ENCODE data around the gene SYCP2.

SYCP2 gene

DNA sequence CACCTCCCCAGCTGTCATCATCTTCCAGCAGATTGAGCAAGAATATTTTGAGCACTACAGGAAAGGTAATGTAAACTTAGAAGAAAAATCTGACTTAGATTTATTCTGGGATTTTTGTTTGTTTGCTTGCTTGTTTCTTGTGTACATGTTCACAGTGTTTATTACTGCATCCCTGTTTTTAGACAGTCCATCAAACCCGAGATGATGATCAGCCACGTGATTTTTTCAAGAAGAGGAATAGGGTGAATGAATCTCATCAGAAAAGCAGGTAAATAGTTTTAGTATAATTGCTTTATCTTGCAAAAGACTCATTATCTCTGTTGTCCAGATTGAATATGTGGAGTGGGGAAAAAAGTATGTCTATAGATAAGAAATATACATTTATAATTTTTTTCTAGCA is 8.8 kb upstream of the SYCP2 start:
- no peak for DNase-seq (ENCODE audit: low read depth in 2 of 2)

DNA sequence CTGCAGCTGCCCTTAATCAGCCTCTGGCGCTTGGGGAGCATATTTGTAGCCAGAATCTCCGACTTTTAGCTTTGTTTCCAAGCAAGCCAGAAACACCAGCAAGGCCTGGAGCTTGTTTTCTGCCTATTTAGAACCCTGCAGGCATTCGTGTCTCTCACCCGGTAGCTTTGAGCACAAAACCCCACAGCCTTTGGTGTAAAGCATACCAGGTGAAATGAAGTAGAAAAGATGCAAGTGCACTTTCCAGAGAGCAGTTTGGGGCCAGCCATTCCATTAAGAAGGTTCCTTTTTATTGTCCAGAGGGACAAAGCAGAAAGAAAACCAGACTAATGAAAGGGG is 7.5 kb upstream of the SYCP2 start:
- no peak for DNase-seq (ENCODE audit: low read depth in 2 of 2)

DNA sequence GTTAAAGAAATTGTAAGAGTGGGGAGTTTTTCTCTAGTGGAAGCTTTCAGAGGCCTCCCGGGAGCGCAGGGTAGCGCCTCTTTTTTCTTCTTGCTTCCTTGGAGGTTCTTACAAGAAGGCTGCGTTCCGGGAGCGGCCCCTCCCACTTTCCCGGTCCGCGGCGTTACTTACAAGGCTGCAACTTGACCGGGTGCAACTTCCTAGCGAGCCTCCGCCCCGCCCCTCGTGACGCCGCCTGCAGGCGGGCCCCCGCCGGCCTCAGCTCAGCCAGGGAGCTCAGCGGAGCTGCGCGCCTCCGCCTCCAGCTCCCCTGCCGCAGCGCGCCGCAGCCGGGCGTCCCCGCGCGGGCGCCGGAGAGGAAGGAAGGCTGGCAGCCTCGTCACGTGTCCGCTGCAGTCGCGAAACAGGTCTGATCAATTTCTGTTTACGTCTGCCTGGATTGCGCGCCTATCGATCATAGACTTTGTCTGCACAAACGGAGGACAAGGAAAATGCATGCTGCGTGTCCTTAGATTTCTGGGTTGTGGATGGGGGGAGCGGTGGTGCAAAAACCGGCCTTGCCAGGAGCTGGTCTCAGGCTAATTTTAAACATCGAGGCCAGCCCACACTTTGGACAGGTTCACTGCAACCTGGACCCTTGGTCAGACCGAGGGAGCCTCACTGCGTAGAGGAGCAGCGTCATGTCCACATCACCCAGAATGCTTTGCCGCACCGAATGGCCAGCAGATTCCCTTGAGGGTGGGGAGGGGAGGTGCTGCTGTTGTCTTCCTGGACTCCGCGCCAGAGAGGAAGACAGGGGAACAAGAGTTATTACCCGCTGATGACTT is 6.9 kb upstream of the SYCP2 start, which contains the start of the genes FAM217B and PPP1R3D:
FAM217B (plus strand) TSS at position 261 of the 827 bp plus-strand sequence. CDS start 3,555 bp downstream, outside the sequence.
PPP1R3D (minus strand) TSS at position 177 of the 827 bp plus-strand sequence. CDS start 374 bp downstream, outside the sequence.
- peak; percentile 67 to 77 for DNase-seq (ENCODE audit: low read depth in 2 of 2)

- no peak for DNase-seq (ENCODE audit: low read depth in 2 of 2)
Measured at GRCh38 chr20:59939879-59940128, 6.4 kb upstream of the SYCP2 start.

- DNase-seq (ENCODE audit: low read depth in 2 of 2), result no peak
Measured at GRCh38 chr20:59939052-59939878, 5.8 kb upstream of the SYCP2 start.

GRCh38 chr20:59938696-59939051 is 5.2 kb upstream of the SYCP2 start:
- DNase-seq (ENCODE audit: low read depth in 2 of 2), result no peak

GRCh38 chr20:59938221-59938620 is 4.8 kb upstream of the SYCP2 start:
- DNase-seq (ENCODE audit: low read depth in 2 of 2), result no peak

GRCh38 chr20:59937150-59937549 is 3.7 kb upstream of the SYCP2 start:
- DNase-seq (ENCODE audit: low read depth in 2 of 2), result no peak

- no peak for DNase-seq (ENCODE audit: low read depth in 2 of 2)
Measured at GRCh38 chr20:59936409-59936808, 3.0 kb upstream of the SYCP2 start.

DNA sequence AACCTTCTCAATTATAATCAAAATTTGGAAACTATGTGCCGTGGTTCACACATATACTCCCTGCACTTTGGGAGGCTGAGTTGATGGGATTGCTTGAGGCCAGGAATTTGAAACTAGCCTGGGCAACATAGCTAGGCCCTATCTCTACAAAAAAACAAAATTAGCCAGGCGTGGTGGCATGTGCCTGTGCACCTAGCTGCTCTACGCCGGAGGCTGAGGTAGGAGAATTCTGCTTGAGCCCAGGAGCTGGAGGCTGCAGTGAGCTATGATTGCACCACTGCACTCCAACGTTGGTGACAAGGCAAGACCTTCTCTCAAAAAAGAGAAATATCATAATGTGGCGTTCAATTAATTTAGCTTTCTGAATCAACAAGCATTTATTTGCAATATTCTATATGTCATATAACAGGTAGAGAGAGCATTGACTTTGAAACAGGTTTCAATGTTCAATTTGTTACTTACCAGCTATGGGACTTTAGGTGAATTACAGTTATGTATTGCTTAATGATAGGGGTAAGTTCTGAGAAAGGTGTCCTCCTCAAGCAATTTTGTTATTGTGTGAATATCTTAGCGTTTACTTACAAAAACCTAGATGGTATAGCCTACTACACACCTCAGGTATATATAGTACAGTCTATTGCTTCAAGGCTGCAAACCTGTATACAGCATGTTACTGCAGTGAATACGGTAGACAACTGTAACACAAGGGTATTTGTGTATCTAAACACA is 2.2 kb upstream of the SYCP2 start:
- DNase-seq (ENCODE audit: low read depth in 2 of 2), result no peak

- DNase-seq (ENCODE audit: low read depth in 2 of 2), result peak in 1 of 2 donors; percentile 58
Measured at GRCh38 chr20:59933849-59934585, 580 bp upstream of the SYCP2 start.

- no peak for DNase-seq (ENCODE audit: low read depth in 2 of 2)
Measured at GRCh38 chr20:59932616-59933295, 681 bp downstream of the SYCP2 start.

DNA sequence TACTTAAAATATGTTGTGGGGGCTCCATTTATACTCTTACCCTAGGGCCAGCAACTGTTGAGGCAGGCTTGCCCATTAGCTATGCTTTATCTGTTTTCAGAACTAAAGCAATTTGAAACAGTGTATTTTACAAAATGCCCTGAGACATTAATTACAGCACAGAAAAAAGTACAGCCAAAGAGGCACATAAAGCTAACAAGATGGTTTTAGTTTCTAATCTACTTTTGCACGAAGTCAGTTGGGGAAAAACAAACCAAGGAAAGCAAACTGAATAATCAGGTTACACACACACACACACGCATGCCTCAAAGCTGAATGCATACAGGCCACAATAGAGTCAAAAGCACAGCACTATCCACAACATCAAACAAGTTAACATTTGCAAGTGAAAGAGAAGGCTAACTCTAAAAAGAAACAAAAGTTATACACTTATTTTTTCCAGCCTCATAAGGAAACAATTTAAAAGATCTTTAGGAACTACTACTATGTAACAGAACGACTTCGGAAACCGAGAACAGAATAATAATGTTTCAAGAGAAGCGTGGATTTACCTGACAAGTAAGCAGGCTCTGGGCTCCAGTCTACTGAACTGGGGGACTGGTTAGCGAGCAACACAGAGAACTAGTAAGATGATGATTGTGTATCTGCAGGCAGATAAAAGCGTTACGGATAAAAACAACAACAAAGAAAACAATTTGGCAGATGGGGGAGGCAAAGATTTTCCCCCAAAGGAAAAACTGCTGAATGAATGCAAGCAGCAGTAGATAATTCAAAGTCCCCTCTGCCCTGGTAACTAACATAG is 1.7 kb downstream of the SYCP2 start:
- no peak for DNase-seq (ENCODE audit: low read depth in 2 of 2)

DNA sequence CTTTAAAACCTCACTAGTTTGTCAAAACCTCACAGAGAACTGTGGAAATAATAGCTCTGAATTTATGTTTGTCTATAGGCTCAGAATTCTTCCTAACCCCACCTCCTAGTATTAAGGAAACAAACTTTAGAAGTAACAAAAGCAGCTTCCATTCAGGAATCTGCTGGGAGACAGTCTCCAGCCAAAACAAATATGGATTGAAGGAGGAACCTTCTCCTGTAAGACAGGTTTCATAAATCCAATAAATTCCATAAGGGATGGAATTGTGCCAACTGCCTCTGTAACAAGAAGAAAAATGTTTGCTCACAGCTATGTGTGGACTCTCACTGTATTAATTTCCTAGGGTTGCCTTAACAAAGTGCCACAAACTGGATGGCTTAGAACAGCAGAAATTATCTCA is 7.5 kb downstream of the SYCP2 start:
- DNase-seq (ENCODE audit: low read depth in 2 of 2), result no peak

- no peak for DNase-seq (ENCODE audit: low read depth in 2 of 2)
Measured at GRCh38 chr20:59925359-59925758, 8.1 kb downstream of the SYCP2 start.

DNA sequence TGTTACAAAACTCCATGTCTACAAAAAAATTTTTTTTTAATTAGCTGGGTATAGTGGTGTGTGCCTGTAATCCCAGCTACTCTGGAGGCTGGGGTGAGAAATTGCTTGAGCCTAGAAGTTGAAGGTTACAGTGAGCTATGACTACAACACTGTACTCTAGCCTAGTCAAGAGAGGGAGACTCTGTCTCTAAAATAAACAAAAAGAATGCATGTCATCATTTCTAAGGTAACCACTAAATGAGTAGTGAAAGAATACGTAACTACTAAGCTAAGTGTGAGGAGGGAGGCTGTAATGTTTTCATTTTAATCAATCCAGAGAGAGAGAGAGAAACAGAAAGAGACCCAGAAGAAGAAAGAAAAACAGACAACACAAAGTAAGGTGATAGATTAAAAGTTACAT is 9.9 kb downstream of the SYCP2 start:
- DNase-seq (ENCODE audit: low read depth in 2 of 2), result no peak

GRCh38 chr20:59920944-59921343 is 12.5 kb downstream of the SYCP2 start:
- DNase-seq (ENCODE audit: low read depth in 2 of 2), result no peak

- DNase-seq (ENCODE audit: low read depth in 2 of 2), result no peak
Measured at GRCh38 chr20:59912609-59913008, 20.8 kb downstream of the SYCP2 start.

DNA sequence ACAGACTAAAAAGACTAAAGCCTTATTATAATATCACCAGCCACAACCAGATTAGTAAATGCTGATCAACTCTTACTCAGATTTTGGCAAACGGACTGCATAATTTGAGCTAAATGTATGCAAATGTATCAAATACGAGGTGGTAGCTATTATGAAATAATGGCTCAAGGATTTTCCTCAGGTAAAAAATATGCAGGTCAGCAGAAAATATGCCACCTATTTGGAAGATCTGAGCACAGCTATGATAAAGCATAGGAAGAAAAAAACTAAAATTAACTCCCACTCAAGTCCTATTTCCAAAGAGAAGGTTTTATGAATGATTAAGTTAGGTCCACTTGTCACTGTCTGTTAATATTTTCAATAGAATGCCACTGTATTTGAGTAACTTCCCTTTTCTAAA is 22.4 kb downstream of the SYCP2 start:
- DNase-seq (ENCODE audit: low read depth in 2 of 2), result no peak

GRCh38 chr20:59908855-59909254 is 24.6 kb downstream of the SYCP2 start:
- no peak for DNase-seq (ENCODE audit: low read depth in 2 of 2)
